Measurements from ENCODE around the gene MACO1. TPM values are rescaled to one million over a fixed set of nuclear protein-coding genes. Genes with fewer than 3 reads are reported as not detected.

The MACO1 gene
- total and polyA plus RNA-seq, 2 of the 13 experiments (the other 11 are each of a cell fraction or from before 2014, with no cell fraction given) = 9.7 to 17.0 TPM

- in situ Hi-C loops (cut with HindIII; ENCODE audit: extremely low pct_ligation_motif_present, low pct_unique_long_range_greater_than_20kb) = no loop called here
- intact Hi-C loops (cut with micrococcal nuclease; ENCODE audit: unreplicated experiment) = no loop called here
- Histone ChIP-seq H3K4me3 (replicated peaks in 1 of 3; ENCODE audit: insufficient read depth in 1 of 3, low read depth in 2 of 3, low read length in 3 of 3) (no peak overlapping the region), H3K79me2 (ENCODE audit: insufficient read depth, low read length) (no peaks in the 10 kb centered on the region), H3K4me2 (ENCODE audit: low read depth, low read length) (no peak overlapping the region), H3K4me1 (ENCODE audit: insufficient read depth, low read length) (no peaks in the 10 kb centered on the region), H3K36me3 (replicated peaks in 1 of 2; ENCODE audit: control insufficient read depth in 1 of 2, insufficient read depth in 2 of 2, low read length in 2 of 2) (peaks cover 21 to 56% of the 10 kb centered on the region in 2 experiments), H2AFZ (ENCODE audit: low read length) (no peak overlapping the region), H4K20me1 (ENCODE audit: insufficient read depth, low read length) (no peaks in the 10 kb centered on the region), H3K27me3 (ENCODE audit: control insufficient read depth in 1 of 2, insufficient read depth in 2 of 2, low read length in 2 of 2) (no peaks in the 10 kb centered on the region), H3K27ac (ENCODE audit: extremely low read length, insufficient read depth, low read length) (no peak overlapping the region), H3K9me3 (ENCODE audit: low read length) (no peaks in the 10 kb centered on the region), H3K9ac (ENCODE audit: insufficient read depth, low read depth, low read length) (no peak overlapping the region)
- FAIRE-seq = no peak
- POLR2A ChIA-PET = no interaction called here
- 97% methylated on average over 8 of the region's 8 CpGs for WGBS (ENCODE audit: low lambda C conversion rate)
- no peak for ATAC-seq
- no peak for TF ChIP-seq ZNF737 (CRISPR knock-in tag; IDR thresholded peaks at IDR 0.05; ENCODE audit: borderline replicate concordance)
- TF ChIP-seq ELF4 (CRISPR knock-in tag; IDR thresholded peaks at IDR 0.05; ENCODE audit: borderline replicate concordance) = no peak
- TF ChIP-seq FOSL2 (CRISPR knock-in tag; IDR thresholded peaks at IDR 0.05) = no peak
- no peak for TF ChIP-seq ELF3 (CRISPR knock-in tag; IDR thresholded peaks at IDR 0.05)
- no peak for DNase-seq (ENCODE audit: low spot score)
- no TSS peak for BruUV-seq (replicated peaks)
- CTCF ChIA-PET (ENCODE audit: low intra/inter-chr PET ratio, low total read pairs) = no interaction called here
Observed at GRCh38 chr1:25492323-25492722, 61.6 kb downstream of the MACO1 start.

GRCh38 chr1:25494952-25495351 lies 64.3 kb downstream of the MACO1 start:
- no peak for ATAC-seq
- intact Hi-C loops (cut with micrococcal nuclease; ENCODE audit: unreplicated experiment) = no loop called here
- no TSS peak for BruUV-seq (replicated peaks)
- WGBS (ENCODE audit: low lambda C conversion rate) = 91% methylated on average over 3 of the region's 3 CpGs
- H3K36me3 ChIP-seq (replicated peaks in 1 of 2; ENCODE audit: control insufficient read depth in 1 of 2, insufficient read depth in 2 of 2, low read length in 2 of 2) = peaks cover 26 to 51% of the 10 kb centered on the region in 2 experiments; a peak in 4 of 5 replicates
- no peak overlapping the region for H2AFZ ChIP-seq (ENCODE audit: low read length)
- no peak overlapping the region for H3K4me3 ChIP-seq (replicated peaks in 1 of 3; ENCODE audit: insufficient read depth in 1 of 3, low read depth in 2 of 3, low read length in 3 of 3)
- ChIA-PET CTCF (ENCODE audit: low intra/inter-chr PET ratio, low total read pairs) (no interaction called here), POLR2A (no interaction called here)
- H3K27me3 ChIP-seq (ENCODE audit: control insufficient read depth in 1 of 2, insufficient read depth in 2 of 2, low read length in 2 of 2) = no peaks in the 10 kb centered on the region
- TF ChIP-seq ELF1 (CRISPR knock-in tag; IDR thresholded peaks at IDR 0.05) = no peak
- TF ChIP-seq PBX3 (CRISPR knock-in tag; IDR thresholded peaks at IDR 0.05; ENCODE audit: borderline replicate concordance) = no peak
- no peak for TF ChIP-seq HMG20B (CRISPR knock-in tag; conservative IDR thresholded peaks at IDR 0.05)
- no peak for TF ChIP-seq PRDM4 (CRISPR knock-in tag; IDR thresholded peaks at IDR 0.05; ENCODE audit: borderline replicate concordance)
- TF ChIP-seq ZNF7 (CRISPR knock-in tag; IDR thresholded peaks at IDR 0.05) = no peak
- TF ChIP-seq SMC3 (IDR thresholded peaks at IDR 0.05; ENCODE audit: low read length) = no peak
- TF ChIP-seq CERS6 (CRISPR knock-in tag; IDR thresholded peaks at IDR 0.05) = no peak
- no peak for FAIRE-seq
- H3K9me3 ChIP-seq (ENCODE audit: low read length) = no peaks in the 10 kb centered on the region
- H3K9ac ChIP-seq (ENCODE audit: insufficient read depth, low read depth, low read length) = no peak overlapping the region
- in situ Hi-C loops (cut with HindIII; ENCODE audit: extremely low pct_ligation_motif_present, low pct_unique_long_range_greater_than_20kb) = no loop called here
- DNase-seq (ENCODE audit: low spot score) = no peak
- H3K79me2 ChIP-seq (ENCODE audit: insufficient read depth, low read length) = no peaks in the 10 kb centered on the region
- no peak overlapping the region for H3K4me2 ChIP-seq (ENCODE audit: low read depth, low read length)
- H3K4me1 ChIP-seq (ENCODE audit: insufficient read depth, low read length) = no peaks in the 10 kb centered on the region
- no peak overlapping the region for H3K27ac ChIP-seq (ENCODE audit: extremely low read length, insufficient read depth, low read length)
- H4K20me1 ChIP-seq (ENCODE audit: insufficient read depth, low read length) = no peaks in the 10 kb centered on the region

Data from HepG2 (cell line).